ENCODE data around the gene LRRC15. TPM values are rescaled to one million over a fixed set of nuclear protein-coding genes. Genes with fewer than 3 reads are reported as not detected.
A peak's percentile ranks its signal among the peaks of the same experiment; 100 is the strongest.

LRRC15 gene
- total RNA-seq, 4 donors from 2014 or later: 0.13 to 0.66 (median 0.34) TPM; not detected in 1

GRCh38 chr3:194389269-194389668, 19.7 kb upstream of the LRRC15 start:
- no peak overlapping the region for H3K27ac ChIP-seq (replicated peaks in 1 of 4)
- H3K9me3 ChIP-seq: peaks cover 0 to 9% (median 0%) of the 10 kb centered on the region in 4 donors
- WGBS: 86% methylated on average over 8 of the region's 8 CpGs
- H3K36me3 ChIP-seq: no peaks in the 10 kb centered on the region
- H3K27me3 ChIP-seq: peaks cover 0 to 8% (median 0%) of the 10 kb centered on the region in 4 donors
- peak; percentile 80 for DNase-seq (ENCODE audit: extremely low spot score)
- H3K4me1 ChIP-seq: no peaks in the 10 kb centered on the region
- no peak overlapping the region for H3K4me3 ChIP-seq
- TF ChIP-seq EP300 (IDR thresholded peaks at IDR 0.05) (no peak), CTCF (IDR thresholded peaks at IDR 0.05) (no peak), POLR2AphosphoS5 (IDR thresholded peaks at IDR 0.05) (no peak)
- intact Hi-C loops (cut with DNase I): no loop called here

- Histone ChIP-seq H3K4me3 (no peak overlapping the region), H3K9me3 (peaks cover 0 to 9% (median 0%) of the 10 kb centered on the region in 4 donors), H3K27me3 (peaks cover 0 to 8% (median 0%) of the 10 kb centered on the region in 4 donors), H3K27ac (replicated peaks in 1 of 4) (no peak overlapping the region), H3K4me1 (no peaks in the 10 kb centered on the region), H3K36me3 (no peaks in the 10 kb centered on the region)
- peak; percentile 68 for DNase-seq (ENCODE audit: extremely low spot score)
- intact Hi-C loops (cut with DNase I): no loop called here
- TF ChIP-seq POLR2AphosphoS5 (IDR thresholded peaks at IDR 0.05): no peak
- no peak for TF ChIP-seq EP300 (IDR thresholded peaks at IDR 0.05)
- no peak for TF ChIP-seq CTCF (IDR thresholded peaks at IDR 0.05)
- TF ChIP-seq POLR2A (IDR thresholded peaks at IDR 0.05; ENCODE audit: low read depth): no peak
- WGBS: 93% methylated on average over 8 of the region's 8 CpGs
Measured at GRCh38 chr3:194387926-194388418, 18.4 kb upstream of the LRRC15 start.

- peak; percentile 55 for DNase-seq (ENCODE audit: extremely low spot score)
- Histone ChIP-seq H3K27me3 (peaks cover 0 to 8% (median 0%) of the 10 kb centered on the region in 4 donors), H3K27ac (replicated peaks in 1 of 4) (no peak overlapping the region), H3K4me1 (no peaks in the 10 kb centered on the region), H3K36me3 (no peaks in the 10 kb centered on the region), H3K9me3 (peaks cover 0 to 9% (median 0%) of the 10 kb centered on the region in 4 donors), H3K4me3 (no peak overlapping the region)
- intact Hi-C loops (cut with DNase I): no loop called here
- TF ChIP-seq POLR2AphosphoS5 (IDR thresholded peaks at IDR 0.05) (no peak), EP300 (IDR thresholded peaks at IDR 0.05) (no peak), POLR2A (IDR thresholded peaks at IDR 0.05; ENCODE audit: low read depth) (no peak), CTCF (IDR thresholded peaks at IDR 0.05) (no peak)
- 94% methylated on average over 6 of the region's 6 CpGs for WGBS
Measured at GRCh38 chr3:194387276-194387675, 17.7 kb upstream of the LRRC15 start.

- DNase-seq (ENCODE audit: extremely low spot score): peak; percentile 68
- no peak overlapping the region for H3K4me3 ChIP-seq
- H3K27ac ChIP-seq (replicated peaks in 1 of 4): no peak overlapping the region
- H3K27me3 ChIP-seq: peaks cover 0 to 9% (median 0%) of the 10 kb centered on the region in 4 donors
- peaks cover 0 to 9% (median 0%) of the 10 kb centered on the region in 4 donors for H3K9me3 ChIP-seq
- whole genome bisulfite sequencing: 78% methylated on average over 7 of the region's 7 CpGs
- no peaks in the 10 kb centered on the region for H3K36me3 ChIP-seq
- TF ChIP-seq POLR2AphosphoS5 (IDR thresholded peaks at IDR 0.05): no peak
- H3K4me1 ChIP-seq: no peaks in the 10 kb centered on the region
- intact Hi-C loops (cut with DNase I): no loop called here
Measured at GRCh38 chr3:194386648-194387047, 17.1 kb upstream of the LRRC15 start.

- Histone ChIP-seq H3K27ac (replicated peaks in 1 of 4) (no peak overlapping the region), H3K36me3 (no peaks in the 10 kb centered on the region), H3K4me3 (no peak overlapping the region), H3K4me1 (no peaks in the 10 kb centered on the region), H3K27me3 (peaks cover 0 to 15% (median 0%) of the 10 kb centered on the region in 4 donors), H3K9me3 (peaks cover 0 to 5% (median 0%) of the 10 kb centered on the region in 4 donors)
- peak; percentile 82 for DNase-seq (ENCODE audit: extremely low spot score)
- 78% methylated on average over 15 of the region's 15 CpGs for WGBS
- no peak for TF ChIP-seq CTCF (IDR thresholded peaks at IDR 0.05)
- TF ChIP-seq EP300 (IDR thresholded peaks at IDR 0.05): no peak
- TF ChIP-seq POLR2AphosphoS5 (IDR thresholded peaks at IDR 0.05): no peak
- TF ChIP-seq POLR2A (IDR thresholded peaks at IDR 0.05; ENCODE audit: low read depth): no peak
- intact Hi-C loops (cut with DNase I): no loop called here
Measured at GRCh38 chr3:194386066-194386465, 16.5 kb upstream of the LRRC15 start.
